WERI-Rb-1 (cell line): ENCODE results near the gene SLC4A5.

ENCODE experiments used
- DNase-seq: peaks from one replicate; pipeline ENCODE4 v3.0.0-alpha.2; 2020
- H3K27ac ChIP-seq: fragments of 250-450 bp; sonication (Bioruptor Pico); 2 replicates; pipeline ENCODE4 v1.5.1; 2020; ENCODE audit warnings: mild to moderate bottlenecking, moderate library complexity
- H3K27me3 ChIP-seq: fragments of 250-450 bp; sonication (Bioruptor Pico); 2 replicates; pipeline ENCODE4 v1.5.1; 2021; ENCODE audit warnings: mild to moderate bottlenecking, low read depth, moderate library complexity; ENCODE audit not compliant: insufficient read depth, severe bottlenecking
- H3K36me3 ChIP-seq: fragments of 250-450 bp; sonication (Bioruptor Pico); 2 replicates; pipeline ENCODE4 v1.5.1; 2020; ENCODE audit warnings: mild to moderate bottlenecking, moderate library complexity
- H3K4me3 ChIP-seq: 2 replicates; pipeline ENCODE4 v1.5.1; 2011; ENCODE audit warnings: low read depth, mild to moderate bottlenecking, control low read depth, low read length
- H3K9me3 ChIP-seq: fragments of 250-450 bp; sonication (Bioruptor Pico); 2 replicates; pipeline ENCODE4 v1.5.1; 2021; ENCODE audit warnings: mild to moderate bottlenecking, moderate library complexity; ENCODE audit not compliant: severe bottlenecking
- CTCF ChIP-seq: IDR thresholded peaks from 2 replicates; pipeline ENCODE4 v1.5.1; 2011; ENCODE audit warnings: low read depth, mild to moderate bottlenecking, control low read depth, inconsistent platforms, low read length

The SLC4A5 gene

GRCh38 chr2:74387346-74387745, 44.1 kb upstream of the SLC4A5 start:
- DNase-seq, result no peak
- Histone ChIP-seq H3K27ac (no peak overlapping the region), H3K9me3 (no peaks in the 10 kb centered on the region), H3K36me3 (peaks cover 19% of the 10 kb centered on the region), H3K4me3 (no peak overlapping the region), H3K27me3 (no peaks in the 10 kb centered on the region)
- TF ChIP-seq CTCF, result no peak

- H3K27ac ChIP-seq, result no peak overlapping the region
- DNase-seq, result no peak
- H3K27me3 ChIP-seq, result no peaks in the 10 kb centered on the region
- TF ChIP-seq CTCF, result no peak
- H3K4me3 ChIP-seq, result no peak overlapping the region
- H3K36me3 ChIP-seq, result peaks cover 19% of the 10 kb centered on the region
- H3K9me3 ChIP-seq, result no peaks in the 10 kb centered on the region
These were observed 42.2 kb upstream of the SLC4A5 start for GRCh38 chr2:74385396-74385795.

- no peak for DNase-seq
- Histone ChIP-seq H3K27ac (no peak overlapping the region), H3K9me3 (no peaks in the 10 kb centered on the region), H3K4me3 (no peak overlapping the region), H3K36me3 (peaks cover 19% of the 10 kb centered on the region), H3K27me3 (no peaks in the 10 kb centered on the region)
- no peak for TF ChIP-seq CTCF
These were observed 40.8 kb upstream of the SLC4A5 start for GRCh38 chr2:74384051-74384450.

- no peaks in the 10 kb centered on the region for H3K27me3 ChIP-seq
- H3K9me3 ChIP-seq, result no peaks in the 10 kb centered on the region
- no peak for TF ChIP-seq CTCF
- DNase-seq, result no peak
- H3K27ac ChIP-seq, result no peak overlapping the region
- H3K36me3 ChIP-seq, result peaks cover 18% of the 10 kb centered on the region
- H3K4me3 ChIP-seq, result no peak overlapping the region
These were observed 40.0 kb upstream of the SLC4A5 start for GRCh38 chr2:74383254-74383653.

- DNase-seq, result no peak
- H3K36me3 ChIP-seq, result peaks cover 27% of the 10 kb centered on the region
- H3K4me3 ChIP-seq, result no peak overlapping the region
- no peak for TF ChIP-seq CTCF
- no peaks in the 10 kb centered on the region for H3K9me3 ChIP-seq
- no peaks in the 10 kb centered on the region for H3K27me3 ChIP-seq
- no peak overlapping the region for H3K27ac ChIP-seq
These were observed 38.5 kb upstream of the SLC4A5 start for GRCh38 chr2:74381751-74382150.
